Measurements from ENCODE around the gene IFIH1.

Gene IFIH1

GRCh38 chr2:162312853-162313252, 5.6 kb downstream of the IFIH1 start:
- no peaks in the 10 kb centered on the region for H3K4me1 ChIP-seq (ENCODE audit: control insufficient read depth, insufficient read depth, low read length)
- no peaks in the 10 kb centered on the region for H3K36me3 ChIP-seq (ENCODE audit: control insufficient read depth, insufficient read depth, low read length)
- whole genome bisulfite sequencing, 2 experiments = 91 to 100% methylated on average over 1 of the region's 1 CpG
- peaks cover 5% of the 10 kb centered on the region for H3K27me3 ChIP-seq (ENCODE audit: control insufficient read depth, insufficient read depth, low read length, poor library complexity, severe bottlenecking)
- H3K4me3 ChIP-seq (ENCODE audit: insufficient read depth, low read depth, low read length) = no peak overlapping the region
- no peak overlapping the region for H3K27ac ChIP-seq (ENCODE audit: insufficient read depth, low read depth, low read length, poor library complexity, severe bottlenecking)
- H3K9me3 ChIP-seq (ENCODE audit: control insufficient read depth, low read length) = no peaks in the 10 kb centered on the region

DNA sequence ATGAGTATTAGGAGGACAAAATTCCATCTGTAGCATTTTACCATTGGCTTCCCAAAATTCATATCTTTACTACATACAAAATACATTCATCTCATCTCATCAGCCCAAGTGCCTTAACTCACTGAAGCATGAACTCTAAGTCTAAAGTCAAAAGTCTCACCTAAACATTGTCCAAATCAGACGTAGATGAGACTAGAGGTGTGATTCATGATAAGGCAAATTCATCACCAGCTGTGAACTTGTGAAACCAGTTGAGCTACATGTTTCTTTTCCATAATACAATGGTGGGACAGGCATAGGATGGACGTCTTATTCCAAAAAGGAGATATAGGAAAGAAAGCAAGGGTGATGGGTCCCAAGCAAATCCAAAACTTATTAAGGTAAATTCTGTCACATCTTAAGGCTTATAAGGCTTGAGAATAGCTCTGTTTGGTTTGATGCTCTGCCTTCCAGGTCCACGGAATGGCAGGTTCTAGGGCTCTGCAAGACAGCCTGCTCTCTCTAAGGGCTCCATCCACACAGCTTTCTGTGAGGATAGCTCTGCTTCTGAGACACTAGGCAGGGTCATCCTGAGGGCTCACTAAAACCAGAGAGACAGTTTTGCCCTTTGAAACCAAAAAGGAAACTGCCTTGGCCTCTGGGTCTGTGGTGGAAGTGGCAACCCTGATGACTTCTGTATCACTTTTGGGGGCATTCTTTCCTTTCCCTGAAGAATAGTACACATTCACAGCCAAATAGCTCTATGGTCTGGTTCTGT, 9.6 kb downstream of the IFIH1 start:
- Histone ChIP-seq H3K27ac (ENCODE audit: insufficient read depth, low read depth, low read length, poor library complexity, severe bottlenecking) (no peak overlapping the region), H3K36me3 (ENCODE audit: control insufficient read depth, insufficient read depth, low read length) (no peaks in the 10 kb centered on the region), H3K9me3 (ENCODE audit: control insufficient read depth, low read length) (no peaks in the 10 kb centered on the region), H3K4me3 (ENCODE audit: insufficient read depth, low read depth, low read length) (no peak overlapping the region), H3K4me1 (ENCODE audit: control insufficient read depth, insufficient read depth, low read length) (no peaks in the 10 kb centered on the region), H3K27me3 (ENCODE audit: control insufficient read depth, insufficient read depth, low read length, poor library complexity, severe bottlenecking) (no peaks in the 10 kb centered on the region)
- WGBS, 2 experiments = 92 to 96% methylated on average over 3 of the region's 3 CpGs

DNA sequence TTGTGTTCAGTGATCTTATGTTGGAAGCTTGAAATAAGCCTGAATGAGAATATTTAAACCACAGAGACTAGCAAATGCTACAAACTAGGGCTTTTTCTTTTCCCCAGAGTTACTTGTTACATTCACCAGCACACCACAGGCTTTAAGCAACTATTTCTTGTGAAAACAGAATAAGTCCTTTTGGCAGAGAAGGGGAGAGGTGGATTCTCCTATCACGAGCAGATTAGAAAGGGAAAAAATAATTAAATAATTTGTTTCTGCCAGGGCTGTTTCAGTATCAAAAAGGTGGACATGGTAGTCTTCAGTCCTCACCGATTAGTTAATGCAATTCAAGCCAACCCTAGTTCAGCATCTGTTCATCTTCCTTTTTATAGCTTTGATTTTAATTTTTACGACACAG, 12.6 kb downstream of the IFIH1 start:
- no peak overlapping the region for H3K4me3 ChIP-seq (ENCODE audit: insufficient read depth, low read depth, low read length)
- H3K36me3 ChIP-seq (ENCODE audit: control insufficient read depth, insufficient read depth, low read length) = no peaks in the 10 kb centered on the region
- H3K27me3 ChIP-seq (ENCODE audit: control insufficient read depth, insufficient read depth, low read length, poor library complexity, severe bottlenecking) = no peaks in the 10 kb centered on the region
- 89 to 90% methylated on average over 3 of the region's 3 CpGs for WGBS, 2 experiments
- no peak overlapping the region for H3K27ac ChIP-seq (ENCODE audit: insufficient read depth, low read depth, low read length, poor library complexity, severe bottlenecking)
- H3K4me1 ChIP-seq (ENCODE audit: control insufficient read depth, insufficient read depth, low read length) = no peaks in the 10 kb centered on the region
- H3K9me3 ChIP-seq (ENCODE audit: control insufficient read depth, low read length) = no peaks in the 10 kb centered on the region

DNA sequence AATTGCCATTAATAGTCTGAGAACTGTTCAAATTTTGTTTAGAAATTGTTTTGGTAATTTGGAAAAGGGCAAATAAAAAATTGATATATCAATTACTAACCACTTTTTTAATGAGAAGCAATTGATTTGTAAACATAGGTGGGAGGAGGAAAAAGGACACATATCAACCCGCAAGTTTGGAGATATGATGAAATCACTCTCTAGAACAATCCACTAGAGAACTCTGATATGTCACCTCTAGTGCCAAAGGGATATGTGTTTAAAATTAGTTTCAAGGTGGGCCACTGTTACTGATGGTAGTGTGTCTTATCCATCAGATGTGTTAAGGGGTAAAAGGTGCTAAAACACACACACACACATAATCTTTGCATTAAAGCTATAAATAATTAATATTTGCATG, 16.6 kb downstream of the IFIH1 start:
- Histone ChIP-seq H3K4me1 (ENCODE audit: control insufficient read depth, insufficient read depth, low read length) (no peaks in the 10 kb centered on the region), H3K9me3 (ENCODE audit: control insufficient read depth, low read length) (no peaks in the 10 kb centered on the region), H3K27me3 (ENCODE audit: control insufficient read depth, insufficient read depth, low read length, poor library complexity, severe bottlenecking) (no peaks in the 10 kb centered on the region), H3K36me3 (ENCODE audit: control insufficient read depth, insufficient read depth, low read length) (no peaks in the 10 kb centered on the region), H3K27ac (ENCODE audit: insufficient read depth, low read depth, low read length, poor library complexity, severe bottlenecking) (no peak overlapping the region), H3K4me3 (ENCODE audit: insufficient read depth, low read depth, low read length) (no peak overlapping the region)
- WGBS, 2 experiments = 100% methylated on average over 1 of the region's 1 CpG; no CpG with 5 or more reads in 1 of the 2 experiments

- no peaks in the 10 kb centered on the region for H3K27me3 ChIP-seq (ENCODE audit: control insufficient read depth, insufficient read depth, low read length, poor library complexity, severe bottlenecking)
- H3K27ac ChIP-seq (ENCODE audit: insufficient read depth, low read depth, low read length, poor library complexity, severe bottlenecking) = no peak overlapping the region
- H3K9me3 ChIP-seq (ENCODE audit: control insufficient read depth, low read length) = no peaks in the 10 kb centered on the region
- no peaks in the 10 kb centered on the region for H3K36me3 ChIP-seq (ENCODE audit: control insufficient read depth, insufficient read depth, low read length)
- WGBS, 2 experiments = 11 to 17% methylated on average over 4 to 6 of the region's 6 CpGs
- H3K4me3 ChIP-seq (ENCODE audit: insufficient read depth, low read depth, low read length) = no peak overlapping the region
- no peaks in the 10 kb centered on the region for H3K4me1 ChIP-seq (ENCODE audit: control insufficient read depth, insufficient read depth, low read length)
Measured at GRCh38 chr2:162301151-162301804, 17.2 kb downstream of the IFIH1 start.

DNA sequence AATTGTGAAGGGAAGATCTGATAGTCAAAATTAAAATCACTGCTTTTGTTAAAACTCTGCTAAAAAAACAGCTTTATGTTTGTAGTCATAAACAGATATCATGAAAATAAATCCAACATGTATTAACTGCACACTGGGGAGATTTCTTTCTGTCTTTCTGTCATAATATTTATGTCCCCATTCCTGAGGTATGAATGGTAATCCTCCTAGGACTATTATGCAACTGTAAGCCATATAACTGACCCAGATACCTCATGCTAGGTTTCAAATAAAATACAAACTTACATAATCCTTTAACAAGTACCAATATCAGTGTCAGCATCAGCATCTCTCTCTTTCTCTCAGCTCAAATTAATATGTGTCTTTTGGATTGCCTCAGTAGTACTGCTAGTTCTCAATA, 18.2 kb downstream of the IFIH1 start:
- no peaks in the 10 kb centered on the region for H3K9me3 ChIP-seq (ENCODE audit: control insufficient read depth, low read length)
- no peaks in the 10 kb centered on the region for H3K4me1 ChIP-seq (ENCODE audit: control insufficient read depth, insufficient read depth, low read length)
- H3K36me3 ChIP-seq (ENCODE audit: control insufficient read depth, insufficient read depth, low read length) = no peaks in the 10 kb centered on the region
- no peaks in the 10 kb centered on the region for H3K27me3 ChIP-seq (ENCODE audit: control insufficient read depth, insufficient read depth, low read length, poor library complexity, severe bottlenecking)
- H3K4me3 ChIP-seq (ENCODE audit: insufficient read depth, low read depth, low read length) = no peak overlapping the region
- no peak overlapping the region for H3K27ac ChIP-seq (ENCODE audit: insufficient read depth, low read depth, low read length, poor library complexity, severe bottlenecking)

GRCh38 chr2:162298669-162299335, 19.7 kb downstream of the IFIH1 start:
- Histone ChIP-seq H3K4me1 (ENCODE audit: control insufficient read depth, insufficient read depth, low read length) (no peaks in the 10 kb centered on the region), H3K27ac (ENCODE audit: insufficient read depth, low read depth, low read length, poor library complexity, severe bottlenecking) (no peak overlapping the region), H3K4me3 (ENCODE audit: insufficient read depth, low read depth, low read length) (no peak overlapping the region), H3K9me3 (ENCODE audit: control insufficient read depth, low read length) (no peaks in the 10 kb centered on the region), H3K27me3 (ENCODE audit: control insufficient read depth, insufficient read depth, low read length, poor library complexity, severe bottlenecking) (no peaks in the 10 kb centered on the region), H3K36me3 (ENCODE audit: control insufficient read depth, insufficient read depth, low read length) (no peaks in the 10 kb centered on the region)
- 91 to 97% methylated on average over 9 of the region's 9 CpGs for WGBS, 2 experiments

GRCh38 chr2:162297925-162298552, 20.4 kb downstream of the IFIH1 start:
- Histone ChIP-seq H3K27ac (ENCODE audit: insufficient read depth, low read depth, low read length, poor library complexity, severe bottlenecking) (no peak overlapping the region), H3K4me1 (ENCODE audit: control insufficient read depth, insufficient read depth, low read length) (no peaks in the 10 kb centered on the region), H3K27me3 (ENCODE audit: control insufficient read depth, insufficient read depth, low read length, poor library complexity, severe bottlenecking) (no peaks in the 10 kb centered on the region), H3K9me3 (ENCODE audit: control insufficient read depth, low read length) (no peaks in the 10 kb centered on the region), H3K4me3 (ENCODE audit: insufficient read depth, low read depth, low read length) (no peak overlapping the region), H3K36me3 (ENCODE audit: control insufficient read depth, insufficient read depth, low read length) (no peaks in the 10 kb centered on the region)
- 64 to 67% methylated on average over 5 of the region's 5 CpGs for WGBS, 2 experiments

DNA sequence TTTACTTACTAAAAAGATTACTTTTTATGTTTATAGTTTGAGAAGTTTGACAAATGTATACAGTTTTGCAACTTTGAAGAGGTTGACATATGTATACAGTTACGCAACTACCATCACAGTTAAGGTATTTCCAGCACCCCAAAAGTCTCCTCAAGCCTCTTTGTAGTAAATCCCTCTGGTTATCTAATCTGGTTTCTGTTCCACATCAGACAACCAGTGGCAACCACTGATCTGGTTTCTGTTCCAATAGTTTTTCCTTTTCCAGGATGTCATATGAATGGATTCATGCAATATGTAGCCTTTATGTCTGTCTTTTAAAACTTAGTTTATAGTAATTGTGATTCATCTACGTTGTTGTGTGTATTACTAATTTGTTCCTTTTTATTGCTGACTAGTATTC, 23.5 kb downstream of the IFIH1 start:
- H3K4me3 ChIP-seq (ENCODE audit: insufficient read depth, low read depth, low read length) = no peak overlapping the region
- H3K27me3 ChIP-seq (ENCODE audit: control insufficient read depth, insufficient read depth, low read length, poor library complexity, severe bottlenecking) = no peaks in the 10 kb centered on the region
- H3K27ac ChIP-seq (ENCODE audit: insufficient read depth, low read depth, low read length, poor library complexity, severe bottlenecking) = no peak overlapping the region
- no peaks in the 10 kb centered on the region for H3K9me3 ChIP-seq (ENCODE audit: control insufficient read depth, low read length)
- no peaks in the 10 kb centered on the region for H3K4me1 ChIP-seq (ENCODE audit: control insufficient read depth, insufficient read depth, low read length)
- 79 to 93% methylated on average over 1 to 2 of the region's 2 CpGs for WGBS, 2 experiments
- H3K36me3 ChIP-seq (ENCODE audit: control insufficient read depth, insufficient read depth, low read length) = no peaks in the 10 kb centered on the region
